H1 (cell line): Measurements from ENCODE around the gene CHST12. TPM values are rescaled to one million over a fixed set of nuclear protein-coding genes. Genes with fewer than 3 reads are reported as not detected.

Source experiments
- CTCF ChIA-PET: fragments of 300-600 bp; sonication (Branson Sonifier 250); formaldehyde crosslinking; loops from one replicate; lab custom pipeline; 2021; ENCODE audit not compliant: partially characterized antibody; lab: Charles Lee
- POLR2A ChIA-PET: fragments of 300-600 bp; sonication (Branson Sonifier 250); formaldehyde crosslinking; loops from one replicate; lab custom pipeline; 2021; ENCODE audit warnings: inconsistent platforms; ENCODE audit not compliant: partially characterized antibody; lab: Charles Lee
- DNase-seq, 2 experiments: peaks; one replicate each; pipeline versions ENCODE4 v3.0.0 to v3.0.0-alpha.2; 2010 to 2022; ENCODE audit warnings: low spot score in 2 of 2, low read depth in 1 of 2, mixed read lengths in 1 of 2
- FAIRE-seq: peaks from 2 replicates; lab custom pipeline; 2011; peaks lifted over from hg19 to GRCh38; lab: Jason Lieb, UNC
- H2AFZ ChIP-seq: 2 replicates; pipeline ENCODE4 v1.8.1; 2012; ENCODE audit warnings: low read length, inconsistent platforms
- H2AK5ac ChIP-seq: 2 replicates; pipeline ENCODE4 v1.6.1; 2013; ENCODE audit warnings: low read depth, low read length
- H2BK120ac ChIP-seq: replicated peaks from 2 replicates; pipeline ENCODE3; 2013; ENCODE audit warnings: low read depth, low read length, inconsistent platforms
- H2BK12ac ChIP-seq: 2 replicates; pipeline ENCODE4 v1.6.1; 2013; ENCODE audit warnings: low read depth, low read length
- H2BK15ac ChIP-seq: 2 replicates; pipeline ENCODE4 v1.6.1; 2013; ENCODE audit warnings: low read length
- H2BK20ac ChIP-seq: 2 replicates; pipeline ENCODE4 v1.6.1; 2013; ENCODE audit warnings: low read length
- H2BK5ac ChIP-seq: 2 replicates; pipeline ENCODE4 v1.6.1; 2013; ENCODE audit warnings: low read depth, low read length
- H3K14ac ChIP-seq: 2 replicates; pipeline ENCODE4 v1.6.1; 2013; ENCODE audit warnings: inconsistent platforms; ENCODE audit not compliant: insufficient read length
- H3K18ac ChIP-seq: 2 replicates; pipeline ENCODE4 v1.6.1; 2013; ENCODE audit warnings: low read length; ENCODE audit errors: extremely low read depth
- H3K23ac ChIP-seq: 2 replicates; pipeline ENCODE4 v1.6.1; 2013; ENCODE audit warnings: inconsistent platforms; ENCODE audit not compliant: insufficient read length
- H3K23me2 ChIP-seq: 2 replicates; pipeline ENCODE4 v1.6.1; 2013; ENCODE audit warnings: low read depth, low read length
- H3K27ac ChIP-seq: 2 replicates; pipeline ENCODE4 v1.6.1; 2011; ENCODE audit warnings: low read depth, low read length, inconsistent platforms
- H3K27me3 ChIP-seq, 4 experiments: replicated peaks in 1 of 4; 1 replicate in 1 of 4; 2 replicates in 3 of 4; pipeline versions ENCODE4 v1.6.1 to v1.8.1; 2011 to 2013; ENCODE audit warnings: low read length in 3 of 4, mild to moderate bottlenecking in 3 of 4, inconsistent platforms in 2 of 4, mixed read lengths in 2 of 4, moderate library complexity in 1 of 4; ENCODE audit not compliant: control insufficient read depth in 3 of 4, insufficient read depth in 3 of 4; ENCODE audit errors: extremely low read depth in 1 of 4
- H3K36me3 ChIP-seq, 4 experiments: 2 replicates each; pipeline versions ENCODE4 v1.6.1 to v1.8.1; 2011 to 2013; ENCODE audit warnings: mild to moderate bottlenecking in 4 of 4, low read length in 3 of 4, moderate library complexity in 2 of 4, control low read depth in 1 of 4, inconsistent platforms in 1 of 4; ENCODE audit not compliant: insufficient read depth in 4 of 4, control insufficient read depth in 2 of 4
- H3K4ac ChIP-seq: replicated peaks from 2 replicates; pipeline ENCODE3; 2013; ENCODE audit warnings: low read length, low read depth, mixed read lengths, inconsistent platforms; ENCODE audit not compliant: insufficient read length
- H3K4me1 ChIP-seq, 4 experiments: replicated peaks in 1 of 4; 1 replicate in 1 of 4; 2 replicates in 3 of 4; pipeline versions ENCODE4 v1.6.1 to v1.8.1; 2011 to 2013; ENCODE audit warnings: low read length in 3 of 4, inconsistent platforms in 2 of 4, mixed read lengths in 1 of 4; ENCODE audit not compliant: insufficient read depth in 4 of 4, control insufficient read depth in 3 of 4
- H3K4me2 ChIP-seq, 2 experiments: 2 replicates each; pipeline versions ENCODE4 v1.6.1 to v1.8.1; 2011 to 2013; ENCODE audit warnings: low read depth in 2 of 2, low read length in 2 of 2, control low read depth in 1 of 2, inconsistent platforms in 1 of 2, mild to moderate bottlenecking in 1 of 2; ENCODE audit not compliant: insufficient read depth in 1 of 2
- H3K4me3 ChIP-seq, 4 experiments: fragments of 200-600, 300-600 bp in 1 of 4; sonication (generic), shearing (Covaris generic), sonication (Bioruptor Twin) in 1 of 4; 2 replicates each; pipeline versions ENCODE4 v1.5.1 to v1.8.1; 2011 to 2016; ENCODE audit warnings: low read length in 4 of 4, low read depth in 3 of 4, control low read depth in 2 of 4, inconsistent platforms in 2 of 4, mild to moderate bottlenecking in 2 of 4, mixed read lengths in 1 of 4, moderate library complexity in 1 of 4; ENCODE audit not compliant: insufficient read depth in 2 of 4; ENCODE audit errors: extremely low read depth in 1 of 4
- H3K56ac ChIP-seq: replicated peaks from 2 replicates; pipeline ENCODE3; 2013; ENCODE audit warnings: low read depth, mild to moderate bottlenecking, mixed read lengths, low read length, inconsistent platforms; ENCODE audit not compliant: insufficient read length
- H3K79me1 ChIP-seq: 2 replicates; pipeline ENCODE4 v1.6.1; 2013; ENCODE audit warnings: low read depth, low read length, control low read depth
- H3K79me2 ChIP-seq, 2 experiments: 2 replicates each; pipeline versions ENCODE4 v1.6.1 to v1.8.1; 2012 to 2013; ENCODE audit warnings: low read length in 2 of 2, mild to moderate bottlenecking in 2 of 2, inconsistent platforms in 1 of 2; ENCODE audit not compliant: insufficient read depth in 2 of 2, control insufficient read depth in 1 of 2
- H3K9ac ChIP-seq, 4 experiments: replicated peaks in 1 of 4; 1 replicate in 1 of 4; 2 replicates in 3 of 4; pipeline versions ENCODE4 v1.6.1 to v1.8.1; 2011 to 2013; ENCODE audit warnings: low read depth in 3 of 4, low read length in 3 of 4, control low read depth in 2 of 4, mild to moderate bottlenecking in 2 of 4, moderate library complexity in 2 of 4, inconsistent platforms in 1 of 4; ENCODE audit errors: extremely low read depth in 1 of 4
- H3K9me3 ChIP-seq, 2 experiments: 2 replicates each; pipeline versions ENCODE4 v1.6.1 to v1.8.1; 2012 to 2013; ENCODE audit warnings: mild to moderate bottlenecking in 2 of 2, moderate library complexity in 2 of 2, control low read depth in 1 of 2, inconsistent platforms in 1 of 2, low read depth in 1 of 2, low read length in 1 of 2, mixed read lengths in 1 of 2; ENCODE audit not compliant: insufficient read depth in 2 of 2
- H4K20me1 ChIP-seq, 2 experiments: replicated peaks in 1 of 2; 2 replicates each; pipeline versions ENCODE3 to v1.8.1; 2011 to 2013; ENCODE audit warnings: inconsistent platforms in 2 of 2, low read length in 2 of 2, mild to moderate bottlenecking in 1 of 2; ENCODE audit not compliant: insufficient read depth in 2 of 2, control insufficient read depth in 1 of 2
- H4K5ac ChIP-seq: 2 replicates; pipeline ENCODE4 v1.6.1; 2013; ENCODE audit warnings: low read length, low read depth, mixed read lengths, inconsistent platforms; ENCODE audit not compliant: insufficient read length
- H4K8ac ChIP-seq: 2 replicates; pipeline ENCODE4 v1.8.0; 2013; ENCODE audit warnings: mild to moderate bottlenecking, moderate library complexity, low read length, inconsistent platforms; ENCODE audit not compliant: insufficient read depth; ENCODE audit errors: extremely low read depth
- H4K91ac ChIP-seq: replicated peaks from 2 replicates; pipeline ENCODE3; 2013; ENCODE audit warnings: low read length, mixed read lengths, inconsistent platforms; ENCODE audit not compliant: insufficient read length
- CEBPB ChIP-seq: IDR thresholded peaks from 2 replicates; pipeline ENCODE4 v1.6.1; 2012; ENCODE audit warnings: low read depth, low read length
- CTBP2 ChIP-seq: IDR thresholded peaks from 2 replicates; pipeline ENCODE4 v1.7.0; 2011; ENCODE audit warnings: borderline replicate concordance, mild to moderate bottlenecking, moderate library complexity, mixed read lengths, low read length; ENCODE audit not compliant: insufficient read depth, insufficient read length
- EP300 ChIP-seq, 2 experiments: IDR thresholded peaks; 1 replicate in 1 of 2; 2 replicates in 1 of 2; pipeline ENCODE4 v1.6.1; 2011 to 2012; ENCODE audit warnings: low read depth in 2 of 2, low read length in 2 of 2, mild to moderate bottlenecking in 2 of 2, borderline replicate concordance in 1 of 2, inconsistent platforms in 1 of 2, moderate library complexity in 1 of 2
- GABPA ChIP-seq: IDR thresholded peaks from 2 replicates; pipeline ENCODE4 v1.6.1; 2011; ENCODE audit warnings: mild to moderate bottlenecking, low read length, moderate library complexity, borderline replicate concordance; ENCODE audit not compliant: insufficient read depth
- MAFK ChIP-seq: IDR thresholded peaks from 2 replicates; pipeline ENCODE4 v1.6.1; 2012; ENCODE audit warnings: low read depth, mild to moderate bottlenecking, improper control_type of control experiment, low read length
- POLR2AphosphoS5 ChIP-seq: IDR thresholded peaks from 2 replicates; pipeline ENCODE4 v1.6.1; 2011; ENCODE audit warnings: low read depth, low read length
- SIX5 ChIP-seq: IDR thresholded peaks from 2 replicates; pipeline ENCODE4 v1.6.1; 2011; ENCODE audit warnings: mild to moderate bottlenecking, low read depth, low read length
- TEAD4 ChIP-seq: IDR thresholded peaks from 2 replicates; pipeline ENCODE4 v1.6.1; 2012; ENCODE audit warnings: low read depth, low read length, inconsistent platforms, mixed read lengths
- YY1 ChIP-seq: IDR thresholded peaks from 2 replicates; pipeline ENCODE4 v1.6.1; 2011; ENCODE audit warnings: low read depth, mild to moderate bottlenecking, low read length
- WGBS, 2 experiments: shearing (Covaris generic) in 1 of 2; methylation state at CpG; one replicate each; pipeline versions ENCODE4 v1.1.6 to v1.1.7; 2013 to 2015; ENCODE audit warnings: low lambda C conversion rate in 2 of 2, mixed read lengths in 2 of 2, inconsistent platforms in 1 of 2, low coverage in 1 of 2, missing lambda C conversion rate in 1 of 2; ENCODE audit not compliant: insufficient replicate concordance in 2 of 2, insufficient coverage in 1 of 2, insufficient read length in 1 of 2; ENCODE audit errors: extremely low coverage in 1 of 2, missing lambda C conversion rate in 1 of 2; 5-methylcytosine and 5-hydroxymethylcytosine counted together
- polyA plus RNA-seq, 7 experiments: library from polyadenylated mRNA; depleted of rRNA in 3 of 7; stranded (reverse) in 5 of 7; unstranded in 2 of 7; fragments of >200 nt in 5 of 7; fragments of 200-250 nt in 2 of 7; gene quantifications; 1 replicate in 5 of 7; 2 replicates in 1 of 7; 4 replicates in 1 of 7; pipeline versions ENCODE4 v1.2.1 to v1.2.3, GENCODE V29; 2011 to 2013; ENCODE audit warnings: missing spikeins in 2 of 7, mixed read lengths in 2 of 7
- total RNA-seq: library from RNA; stranded (reverse); fragmentation: NEBNext Ultra II Directional; extraction: Animal tissue kit (Norgen Biotek cat#: 25700); gene quantifications from 2 replicates; pipeline ENCODE4 v1.2.1, GENCODE V29; 2021

CHST12 gene
- total and polyA plus RNA-seq, 2 of the 8 experiments (the other 6 are each of a cell fraction or from before 2014, with no cell fraction given), result 13.4 to 24.1 TPM

GRCh38 chr7:2475678-2476015 lies 72.2 kb downstream of the CHST12 start:
- Histone ChIP-seq H4K5ac (no peak overlapping the region), H3K18ac (no peak overlapping the region), H2BK120ac (no peak overlapping the region), H3K79me1 (no peaks in the 10 kb centered on the region), H3K27me3 (no peaks in the 10 kb centered on the region; a peak in 2 of 7 replicates), H2AFZ (no peak overlapping the region), H3K23ac (no peak overlapping the region), H3K23me2 (no peaks in the 10 kb centered on the region; the same call in 1 of the 2 replicates), H2AK5ac (no peak overlapping the region), H3K9ac (no peak overlapping the region), H2BK5ac (no peak overlapping the region), H2BK15ac (no peak overlapping the region), H3K4me3 (no peak overlapping the region), H3K79me2 (no peaks in the 10 kb centered on the region), H4K8ac (no peak overlapping the region), H3K56ac (no peak overlapping the region), H3K36me3 (no peaks in the 10 kb centered on the region), H3K4me1 (peaks cover 0 to 40% (median 23%) of the 10 kb centered on the region in 4 experiments; a peak in 6 of 7 replicates), H2BK12ac (no peak overlapping the region), H3K4me2 (no peak overlapping the region), H2BK20ac (no peak overlapping the region), H3K14ac (no peak overlapping the region), H3K9me3 (no peaks in the 10 kb centered on the region), H4K91ac (no peak overlapping the region), H3K4ac (no peak overlapping the region), H4K20me1 (no peaks in the 10 kb centered on the region), H3K27ac (no peak overlapping the region)
- CTCF ChIA-PET, result interaction anchor here (1.0 to 3.4 kb wide), 3 partner anchors 25 to 707 kb away, joined by 4 to 20 read pairs (median 4); no protein-coding TSS in a partner anchor
- no peak for TF ChIP-seq EP300 (IDR thresholded peaks at IDR 0.05; ENCODE audit: borderline replicate concordance in 1 of 2, low read depth in 2 of 2, low read length in 2 of 2)
- no peak for TF ChIP-seq POLR2AphosphoS5
- TF ChIP-seq SIX5, result no peak
- no peak for TF ChIP-seq CEBPB
- TF ChIP-seq MAFK, result no peak
- TF ChIP-seq CTBP2, result no peak
- no peak for TF ChIP-seq TEAD4
- TF ChIP-seq YY1, result no peak
- no peak for TF ChIP-seq GABPA
- FAIRE-seq (no peak), DNase-seq (no peak)
- POLR2A ChIA-PET, result interaction anchor here (1.3 kb wide), 1 partner anchor 68 kb away, joined by 3 read pairs; no protein-coding TSS in a partner anchor
- WGBS, 2 experiments, result 91% methylated on average over 18 of the region's 18 CpGs; no CpG with 5 or more reads in 1 of the 2 experiments
